Naive thymus-derived CD4-positive, alpha-beta T cell (primary cell): ENCODE measurements around the gene CKB. TPM values are rescaled to one million over a fixed set of nuclear protein-coding genes. Genes with fewer than 3 reads are reported as not detected.
A peak's percentile ranks its signal among the peaks of the same experiment; 100 is the strongest.

ENCODE experiments used
- ATAC-seq: fragments of 150-1000 bp; cut with Tn5 transposase; 2 replicates; pipeline ENCODE4 v1.10.0; 2021; ENCODE audit warnings: mild to moderate bottlenecking, moderate library complexity
- CTCF ChIA-PET: fragments of 350-600 bp; sonication (Branson Sonifier 250); formaldehyde crosslinking; loops from one replicate; lab custom pipeline; 2021; ENCODE audit warnings: antibody characterized with exemption; lab: Charles Lee
- POLR2A ChIA-PET: fragments of 350-600 bp; sonication (Branson Sonifier 250); formaldehyde crosslinking; loops from one replicate; lab custom pipeline; 2021; ENCODE audit warnings: antibody characterized with exemption, inconsistent platforms; lab: Charles Lee
- DNase-seq, 9 donors: peaks; one replicate each; pipeline versions ENCODE4 v3.0.0 to v3.0.0-alpha.2; 2020 to 2022; ENCODE audit warnings: mixed read lengths in 1 of 9
- H3K27ac ChIP-seq: one replicate; pipeline ENCODE4 v1.7.0; 2013; ENCODE audit warnings: mild to moderate bottlenecking, low read depth, low read length, moderate library complexity
- H3K27me3 ChIP-seq, 2 donors: one replicate each; pipeline ENCODE4 v1.7.0; 2013; ENCODE audit warnings: low read length in 2 of 2, mild to moderate bottlenecking in 2 of 2, moderate library complexity in 2 of 2; ENCODE audit not compliant: control insufficient read depth in 2 of 2, insufficient read depth in 2 of 2
- H3K36me3 ChIP-seq, 3 experiments: 1 replicate in 2 of 3; 2 replicates in 1 of 3; pipeline ENCODE4 v1.7.0; 2013; ENCODE audit warnings: low read length in 3 of 3, mild to moderate bottlenecking in 3 of 3, moderate library complexity in 1 of 3; ENCODE audit not compliant: insufficient read depth in 3 of 3, control insufficient read depth in 2 of 3
- H3K4me1 ChIP-seq, 2 donors: one replicate each; pipeline ENCODE4 v1.7.0; 2013; ENCODE audit warnings: low read length in 2 of 2, mild to moderate bottlenecking in 2 of 2, moderate library complexity in 1 of 2; ENCODE audit not compliant: control insufficient read depth in 2 of 2, insufficient read depth in 2 of 2
- H3K4me3 ChIP-seq: 2 replicates; pipeline ENCODE4 v1.7.0; 2013; ENCODE audit warnings: mild to moderate bottlenecking, low read length
- H3K9me3 ChIP-seq, 3 experiments: 1 replicate in 2 of 3; 2 replicates in 1 of 3; pipeline ENCODE4 v1.7.0; 2013; ENCODE audit warnings: low read length in 3 of 3; ENCODE audit not compliant: control insufficient read depth in 2 of 3
- H3K27ac Mint-ChIP-seq, 9 donors: one replicate each; pipeline ENCODE4 v1.8.0; 2020 to 2022; ENCODE audit warnings: mixed read lengths in 9 of 9, mild to moderate bottlenecking in 8 of 9, moderate library complexity in 5 of 9, inconsistent platforms in 2 of 9
- H3K27me3 Mint-ChIP-seq, 5 donors: one replicate each; pipeline ENCODE4 v1.8.0; 2021 to 2022; ENCODE audit warnings: mixed read lengths in 5 of 5, mild to moderate bottlenecking in 1 of 5
- H3K36me3 Mint-ChIP-seq, 5 donors: one replicate each; pipeline ENCODE4 v1.8.0; 2020 to 2022; ENCODE audit warnings: mixed read lengths in 5 of 5, mild to moderate bottlenecking in 3 of 5, inconsistent platforms in 1 of 5
- H3K4me1 Mint-ChIP-seq, 7 donors: one replicate each; pipeline ENCODE4 v1.8.0; 2020 to 2022; ENCODE audit warnings: mixed read lengths in 7 of 7, mild to moderate bottlenecking in 3 of 7, inconsistent platforms in 1 of 7
- H3K4me3 Mint-ChIP-seq, 10 donors: one replicate each; pipeline ENCODE4 v1.8.0; 2020 to 2022; ENCODE audit warnings: mild to moderate bottlenecking in 10 of 10, mixed read lengths in 10 of 10, moderate library complexity in 6 of 10, inconsistent platforms in 2 of 10
- H3K9me3 Mint-ChIP-seq, 11 donors: one replicate each; pipeline ENCODE4 v1.8.0; 2020 to 2022; ENCODE audit warnings: mixed read lengths in 11 of 11, mild to moderate bottlenecking in 4 of 11, inconsistent platforms in 1 of 11, moderate library complexity in 1 of 11
- intact Hi-C, 2 donors: fragments of 100-400 bp; cut with micrococcal nuclease; formaldehyde crosslinking; loops; one replicate each; pipeline ENCODE4 v1.15.1; 2023
- polyA plus RNA-seq, 2 donors: library from polyadenylated mRNA; unstranded; fragments of 300-500 nt; fragmentation: Illumina TruSeq; gene quantifications; one replicate each; pipeline ENCODE4 v1.2.3, GENCODE V29; 2021
- total RNA-seq, 6 experiments: library from RNA in 5 of 6; stranded (reverse) in 5 of 6; gene quantifications; 1 replicate in 5 of 6; 2 replicates in 1 of 6; pipeline ENCODE4 v1.2.3 and lab custom pipeline; 2021 to 2026

CKB gene
- total and polyA plus RNA-seq, 7 experiments from 2014 or later, result 0.40 to 19.8 (median 2.2) TPM; not detected in 1

DNA sequence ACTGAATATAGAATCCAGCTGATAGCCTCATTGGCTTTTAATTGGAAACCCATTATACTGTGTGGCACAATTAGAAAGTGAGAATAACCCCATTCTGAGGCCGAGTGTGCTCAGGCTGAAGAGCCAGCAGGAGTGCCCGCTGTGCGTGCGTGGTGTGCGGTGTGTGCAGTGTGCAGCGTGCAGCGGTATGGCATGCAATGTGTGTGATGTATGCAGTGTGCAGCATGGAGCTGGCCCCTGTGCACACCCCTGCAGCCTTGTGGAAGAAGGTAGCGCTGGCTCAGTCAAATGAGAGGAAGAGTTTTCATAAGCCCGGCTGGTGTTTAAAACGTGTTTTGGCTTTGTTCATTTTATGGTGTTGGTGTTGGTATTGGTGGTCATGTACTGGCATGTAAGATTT, 22.9 kb downstream of the CKB start:
- H3K27ac ChIP-seq, result no peak overlapping the region
- H3K9me3 ChIP-seq, result no peaks in the 10 kb centered on the region
- Mint-ChIP-seq H3K9me3 (no peaks in the 10 kb centered on the region), H3K36me3 (peaks cover 3 to 37% (median 15%) of the 10 kb centered on the region in 5 donors), H3K27ac (peak overlapping the region in 3 of 9 donors; percentile 49 to 80 (median 70)), H3K4me3 (no peak overlapping the region), H3K27me3 (no peaks in the 10 kb centered on the region), H3K4me1 (peaks cover 6 to 11% (median 9%) of the 10 kb centered on the region in 7 donors)
- ATAC-seq (peak; percentile 50), DNase-seq (no peak)
- CTCF ChIA-PET, result interaction anchor here (0.6 to 1.7 kb wide), 3 partner anchors 19 to 335 kb away, joined by 3 to 5 read pairs (median 4); no protein-coding TSS in a partner anchor
- peaks cover 6 to 61% (median 12%) of the 10 kb centered on the region in 3 experiments for H3K36me3 ChIP-seq
- intact Hi-C loops, result loop anchor here (1.0 to 2.0 kb wide), 2 partner anchors 19 to 47 kb away; no protein-coding TSS in a partner anchor
- H3K4me1 ChIP-seq, result no peaks in the 10 kb centered on the region
- H3K4me3 ChIP-seq, result no peak overlapping the region
- no peaks in the 10 kb centered on the region for H3K27me3 ChIP-seq
- POLR2A ChIA-PET, result interaction anchor here (0.6 kb wide), 1 partner anchor 161 kb away, joined by 3 read pairs; no protein-coding TSS in a partner anchor

- H3K4me3 Mint-ChIP-seq, result no peak overlapping the region
- H3K27ac ChIP-seq, result no peak overlapping the region
- DNase-seq (peak in 1 of 9 donors; percentile 3), ATAC-seq (no peak)
- no peaks in the 10 kb centered on the region for H3K9me3 Mint-ChIP-seq
- no peaks in the 10 kb centered on the region for H3K4me1 ChIP-seq
- peaks cover 6 to 11% (median 9%) of the 10 kb centered on the region in 7 donors for H3K4me1 Mint-ChIP-seq
- CTCF ChIA-PET, result interaction anchor here (0.7 kb wide), 2 partner anchors 174 to 392 kb away, joined by 3 read pairs; no protein-coding TSS in a partner anchor
- H3K27ac Mint-ChIP-seq, result no peak overlapping the region
- peaks cover 0 to 60% (median 4%) of the 10 kb centered on the region in 3 experiments for H3K36me3 ChIP-seq
- POLR2A ChIA-PET, result no interaction called here
- H3K4me3 ChIP-seq, result no peak overlapping the region
- intact Hi-C loops, result no loop called here
- H3K36me3 Mint-ChIP-seq, result peaks cover 0 to 18% (median 4%) of the 10 kb centered on the region in 5 donors
- H3K27me3 Mint-ChIP-seq, result no peaks in the 10 kb centered on the region
- H3K27me3 ChIP-seq, result no peaks in the 10 kb centered on the region
- H3K9me3 ChIP-seq, result no peaks in the 10 kb centered on the region
These were observed 25.9 kb downstream of the CKB start for GRCh38 chr14:103496776-103497175.

DNA sequence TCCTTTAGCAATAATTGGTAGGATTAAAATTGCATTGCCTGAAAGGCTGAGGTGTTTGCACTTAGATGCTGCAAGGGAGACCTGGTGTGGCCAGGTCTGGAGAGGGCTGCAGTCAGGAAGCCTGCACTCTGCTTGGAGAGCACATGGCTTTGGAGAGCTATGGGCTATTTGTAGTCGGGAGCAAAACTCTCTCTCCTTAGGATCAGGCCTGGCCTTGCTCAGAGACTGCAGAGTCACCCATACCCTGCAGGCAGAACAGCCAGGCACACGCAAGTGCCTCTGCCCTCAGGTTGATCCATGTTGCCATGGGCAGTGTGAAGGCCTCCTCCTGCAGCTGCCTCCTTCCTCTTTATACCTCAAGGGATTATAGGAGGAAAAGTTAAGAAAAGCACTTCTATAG, 26.8 kb downstream of the CKB start:
- intact Hi-C loops, result no loop called here
- Histone ChIP-seq H3K4me3 (no peak overlapping the region), H3K36me3 (peaks cover 0 to 60% (median 13%) of the 10 kb centered on the region in 3 experiments), H3K27me3 (no peaks in the 10 kb centered on the region), H3K4me1 (no peaks in the 10 kb centered on the region), H3K27ac (no peak overlapping the region), H3K9me3 (no peaks in the 10 kb centered on the region)
- no peaks in the 10 kb centered on the region for H3K9me3 Mint-ChIP-seq
- no peaks in the 10 kb centered on the region for H3K27me3 Mint-ChIP-seq
- CTCF ChIA-PET, result interaction anchor here (0.7 kb wide), 1 partner anchor 173 kb away, joined by 3 read pairs; no protein-coding TSS in a partner anchor
- H3K27ac Mint-ChIP-seq, result peak overlapping the region in 1 of 9 donors; percentile 44
- POLR2A ChIA-PET, result no interaction called here
- ATAC-seq, result no peak
- DNase-seq, result no peak
- peaks cover 7 to 11% (median 9%) of the 10 kb centered on the region in 7 donors for H3K4me1 Mint-ChIP-seq
- H3K4me3 Mint-ChIP-seq, result no peak overlapping the region
- H3K36me3 Mint-ChIP-seq, result peaks cover 0 to 18% (median 7%) of the 10 kb centered on the region in 5 donors

- Histone ChIP-seq H3K4me3 (no peak overlapping the region), H3K27ac (no peak overlapping the region), H3K9me3 (no peaks in the 10 kb centered on the region), H3K4me1 (no peaks in the 10 kb centered on the region), H3K36me3 (peaks cover 0 to 80% (median 13%) of the 10 kb centered on the region in 3 experiments), H3K27me3 (no peaks in the 10 kb centered on the region)
- intact Hi-C loops, result no loop called here
- no peak for ATAC-seq
- Mint-ChIP-seq H3K27me3 (no peaks in the 10 kb centered on the region), H3K9me3 (no peaks in the 10 kb centered on the region), H3K4me1 (peaks cover 0 to 2% (median 0%) of the 10 kb centered on the region in 7 donors), H3K27ac (no peak overlapping the region), H3K4me3 (no peak overlapping the region), H3K36me3 (peaks cover 0 to 21% (median 8%) of the 10 kb centered on the region in 5 donors)
- ChIA-PET CTCF (interaction anchor here (0.6 to 1.5 kb wide), 2 partner anchors 10 to 296 kb away, joined by 5 read pairs; no protein-coding TSS in a partner anchor), POLR2A (no interaction called here)
- DNase-seq, result no peak
These were observed 30.3 kb downstream of the CKB start for GRCh38 chr14:103492156-103492925.

DNA sequence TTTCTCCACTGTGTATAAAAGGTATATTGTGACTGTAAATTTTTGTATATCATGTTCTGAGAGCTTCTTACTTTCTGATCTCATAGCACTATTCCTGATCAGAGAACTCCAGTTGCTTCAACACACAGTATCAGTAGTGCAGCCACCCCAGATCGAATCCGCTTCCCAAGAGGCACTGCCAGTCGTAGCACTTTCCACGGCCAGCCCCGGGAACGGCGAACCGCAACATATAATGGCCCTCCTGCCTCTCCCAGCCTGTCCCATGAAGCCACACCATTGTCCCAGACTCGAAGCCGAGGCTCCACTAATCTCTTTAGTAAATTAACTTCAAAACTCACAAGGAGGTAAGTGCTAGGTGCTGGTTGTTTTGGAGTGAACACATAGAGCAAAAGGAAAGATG, 30.9 kb downstream of the CKB start:
- H3K4me3 ChIP-seq, result no peak overlapping the region
- ATAC-seq, result no peak
- Mint-ChIP-seq H3K36me3 (peaks cover 0 to 23% (median 8%) of the 10 kb centered on the region in 5 donors), H3K9me3 (no peaks in the 10 kb centered on the region), H3K27me3 (no peaks in the 10 kb centered on the region), H3K4me1 (peaks cover 0 to 2% (median 0%) of the 10 kb centered on the region in 7 donors), H3K27ac (no peak overlapping the region), H3K4me3 (no peak overlapping the region)
- no peaks in the 10 kb centered on the region for H3K27me3 ChIP-seq
- ChIA-PET POLR2A (no interaction called here), CTCF (interaction anchor here (0.6 to 1.5 kb wide), 2 partner anchors 11 to 297 kb away, joined by 5 read pairs; no protein-coding TSS in a partner anchor)
- no peaks in the 10 kb centered on the region for H3K4me1 ChIP-seq
- intact Hi-C loops, result no loop called here
- H3K27ac ChIP-seq, result no peak overlapping the region
- no peak for DNase-seq
- peaks cover 0 to 82% (median 13%) of the 10 kb centered on the region in 3 experiments for H3K36me3 ChIP-seq
- no peaks in the 10 kb centered on the region for H3K9me3 ChIP-seq

DNA sequence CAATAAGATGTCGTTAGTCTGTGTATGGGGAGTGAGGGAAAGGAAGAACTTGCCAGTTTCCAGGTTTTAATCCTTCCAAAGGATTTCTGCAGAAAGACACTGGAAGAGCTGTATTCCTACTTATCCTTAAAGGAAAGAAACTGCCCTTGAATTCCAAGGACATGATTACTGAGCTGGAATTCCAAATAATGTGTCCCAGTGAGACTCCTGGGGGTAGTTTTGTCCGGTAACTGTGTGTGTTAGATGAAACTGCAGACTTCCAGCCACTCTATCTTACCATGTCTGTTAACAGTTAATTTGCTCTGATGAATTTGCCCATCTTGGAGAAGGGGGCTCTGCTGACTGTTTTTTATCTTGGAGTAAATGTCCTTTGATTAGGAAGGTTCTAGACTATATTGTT, 33.0 kb downstream of the CKB start:
- Histone ChIP-seq H3K9me3 (no peaks in the 10 kb centered on the region), H3K4me3 (no peak overlapping the region), H3K27ac (no peak overlapping the region), H3K4me1 (no peaks in the 10 kb centered on the region), H3K27me3 (no peaks in the 10 kb centered on the region), H3K36me3 (peaks cover 0 to 68% (median 13%) of the 10 kb centered on the region in 3 experiments)
- CTCF ChIA-PET, result interaction anchor here (0.7 kb wide), 1 partner anchor 9 kb away, joined by 3 read pairs; no protein-coding TSS in a partner anchor
- Mint-ChIP-seq H3K4me1 (peaks cover 0 to 2% (median 0%) of the 10 kb centered on the region in 7 donors), H3K4me3 (no peak overlapping the region), H3K36me3 (peaks cover 0 to 23% (median 8%) of the 10 kb centered on the region in 5 donors), H3K27me3 (no peaks in the 10 kb centered on the region), H3K9me3 (no peaks in the 10 kb centered on the region), H3K27ac (peak overlapping the region in 6 of 9 donors; percentile 0 to 77 (median 12))
- ATAC-seq (no peak), DNase-seq (no peak)
- intact Hi-C loops, result no loop called here
- POLR2A ChIA-PET, result no interaction called here
